Neuronal stem cell (in vitro differentiated cells): Measurements from ENCODE around the gene BAIAP2.
A peak's percentile ranks its signal among the peaks of the same experiment; 100 is the strongest.

Experiments
- DNase-seq: peaks from one replicate; pipeline ENCODE4 v3.0.0-alpha.2; 2013; ENCODE audit warnings: low spot score
- H2AFZ ChIP-seq: one replicate; pipeline ENCODE4 v1.6.1; 2013; ENCODE audit warnings: mild to moderate bottlenecking, low read length, inconsistent platforms
- H2AK5ac ChIP-seq: 2 replicates; pipeline ENCODE4 v1.6.1; 2013; ENCODE audit warnings: low read depth, mild to moderate bottlenecking, inconsistent platforms, low read length, moderate library complexity, mixed read lengths
- H2BK120ac ChIP-seq: 2 replicates; pipeline ENCODE4 v1.6.1; 2013; ENCODE audit warnings: low read depth, mild to moderate bottlenecking, inconsistent platforms, low read length, moderate library complexity, mixed read lengths
- H2BK12ac ChIP-seq: one replicate; pipeline ENCODE4 v1.6.1; 2013; ENCODE audit warnings: low read length, inconsistent platforms
- H2BK15ac ChIP-seq: 2 replicates; pipeline ENCODE4 v1.6.1; 2013; ENCODE audit warnings: mild to moderate bottlenecking, low read length, inconsistent platforms, mixed read lengths
- H2BK5ac ChIP-seq: one replicate; pipeline ENCODE4 v1.6.1; 2013; ENCODE audit warnings: inconsistent platforms, mild to moderate bottlenecking, low read length, moderate library complexity
- H3K14ac ChIP-seq: one replicate; pipeline ENCODE4 v1.6.1; 2013; ENCODE audit warnings: low read length, inconsistent platforms
- H3K18ac ChIP-seq: 2 replicates; pipeline ENCODE4 v1.6.1; 2013; ENCODE audit warnings: low read length, inconsistent platforms
- H3K23ac ChIP-seq: 2 replicates; pipeline ENCODE4 v1.6.1; 2013; ENCODE audit warnings: low read depth, mild to moderate bottlenecking, mixed read lengths, low read length, inconsistent platforms; ENCODE audit not compliant: poor library complexity
- H3K27ac ChIP-seq: replicated peaks from 3 replicates; pipeline ENCODE4 v1.5.1; 2013; ENCODE audit warnings: low read length, inconsistent platforms
- H3K27me3 ChIP-seq, 3 experiments: 2 replicates each; pipeline ENCODE4 v1.6.1; 2013; ENCODE audit warnings: low read length in 3 of 3, mild to moderate bottlenecking in 2 of 3, inconsistent platforms in 1 of 3, low read depth in 1 of 3, mixed read lengths in 1 of 3, moderate library complexity in 1 of 3; ENCODE audit not compliant: control insufficient read depth in 3 of 3, insufficient read depth in 3 of 3
- H3K36me3 ChIP-seq, 2 donors: replicated peaks in 1 of 2; 2 replicates each; pipeline ENCODE4 v1.6.1; 2013; ENCODE audit warnings: low read length in 2 of 2; ENCODE audit not compliant: control insufficient read depth in 2 of 2, insufficient read depth in 2 of 2
- H3K4ac ChIP-seq: 2 replicates; pipeline ENCODE4 v1.6.1; 2013; ENCODE audit warnings: inconsistent platforms, mild to moderate bottlenecking, low read length, moderate library complexity
- H3K4me1 ChIP-seq, 2 donors: 1 replicate in 1 of 2; 2 replicates in 1 of 2; pipeline ENCODE4 v1.6.1; 2013; ENCODE audit warnings: low read length in 2 of 2, low read depth in 1 of 2; ENCODE audit not compliant: control insufficient read depth in 2 of 2, insufficient read depth in 1 of 2
- H3K4me2 ChIP-seq: one replicate; pipeline ENCODE4 v1.6.1; 2013; ENCODE audit warnings: mild to moderate bottlenecking, low read length, inconsistent platforms; ENCODE audit not compliant: insufficient read depth, poor library complexity, severe bottlenecking
- H3K4me3 ChIP-seq, 2 donors: 2 replicates each; pipeline ENCODE4 v1.5.1; 2013; ENCODE audit warnings: low read length in 2 of 2, mild to moderate bottlenecking in 2 of 2, inconsistent platforms in 1 of 2, moderate library complexity in 1 of 2
- H3K79me1 ChIP-seq: one replicate; pipeline ENCODE4 v1.6.1; 2013; ENCODE audit warnings: low read depth, mild to moderate bottlenecking, inconsistent platforms, low read length, moderate library complexity
- H3K9ac ChIP-seq: one replicate; pipeline ENCODE4 v1.6.1; 2013; ENCODE audit warnings: mild to moderate bottlenecking, low read depth, low read length, inconsistent platforms; ENCODE audit not compliant: poor library complexity
- H3K9me3 ChIP-seq, 2 donors: replicated peaks in 1 of 2; 2 replicates each; pipeline versions ENCODE3 to v1.6.1; 2013; ENCODE audit warnings: low read length in 2 of 2, mild to moderate bottlenecking in 2 of 2, inconsistent platforms in 1 of 2, low read depth in 1 of 2, mixed read lengths in 1 of 2, moderate library complexity in 1 of 2; ENCODE audit not compliant: control insufficient read depth in 2 of 2, insufficient read depth in 1 of 2
- H4K8ac ChIP-seq: one replicate; pipeline ENCODE4 v1.6.1; 2013; ENCODE audit warnings: low read depth, mild to moderate bottlenecking, inconsistent platforms, low read length, moderate library complexity
- H4K91ac ChIP-seq: one replicate; pipeline ENCODE4 v1.6.1; 2013; ENCODE audit warnings: low read length, low read depth, mild to moderate bottlenecking, inconsistent platforms; ENCODE audit not compliant: poor library complexity
- WGBS, 2 donors: extraction: QIAGEN DNeasy Blood & Tissue Kit; methylation state at CpG; one replicate each; pipeline ENCODE4 v1.1.7; 2013; ENCODE audit warnings: missing lambda C conversion rate in 2 of 2, mixed read lengths in 1 of 2; ENCODE audit not compliant: insufficient read length in 2 of 2, insufficient replicate concordance in 1 of 2; ENCODE audit errors: extremely low coverage in 2 of 2; 5-methylcytosine and 5-hydroxymethylcytosine counted together

BAIAP2 gene

DNA sequence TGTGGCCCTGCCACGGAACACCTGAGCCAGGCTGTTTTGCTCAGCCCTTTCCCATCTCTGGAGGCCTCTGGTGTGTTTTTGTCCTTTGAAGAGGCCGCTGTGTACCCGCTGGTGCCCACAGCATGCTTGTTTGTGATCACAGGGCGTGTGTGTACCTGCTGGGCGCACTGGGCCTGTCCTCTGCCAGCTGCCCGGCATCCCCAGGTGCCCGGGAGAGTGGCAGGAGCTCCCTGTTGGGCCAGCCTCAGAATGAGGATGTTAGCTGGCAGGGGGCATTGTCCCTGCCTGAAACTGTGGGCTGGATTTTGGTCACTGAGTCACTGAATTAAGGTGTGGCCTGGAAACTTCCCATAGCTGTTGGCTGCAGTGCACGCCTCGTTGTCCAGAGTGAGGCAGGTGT is 31.1 kb downstream of the BAIAP2 start:
- H3K27me3 ChIP-seq, result no peaks in the 10 kb centered on the region
- no peak overlapping the region for H3K9ac ChIP-seq
- H2BK15ac ChIP-seq, result no peak overlapping the region
- no peak overlapping the region for H2BK5ac ChIP-seq
- no peak overlapping the region for H2AFZ ChIP-seq
- H4K91ac ChIP-seq, result no peak overlapping the region
- H3K23ac ChIP-seq, result no peak overlapping the region
- DNase-seq, result no peak
- H3K4me3 ChIP-seq, result no peak overlapping the region
- no peak overlapping the region for H3K4me2 ChIP-seq
- H3K14ac ChIP-seq, result no peak overlapping the region
- H3K18ac ChIP-seq, result no peak overlapping the region
- H3K36me3 ChIP-seq, result peaks cover 3 to 49% of the 10 kb centered on the region in 2 donors
- H3K27ac ChIP-seq, result no peak overlapping the region
- no peaks in the 10 kb centered on the region for H3K9me3 ChIP-seq
- peaks cover 19 to 32% of the 10 kb centered on the region in 2 donors for H3K4me1 ChIP-seq
- no peak overlapping the region for H2BK120ac ChIP-seq
- no peak overlapping the region for H2AK5ac ChIP-seq
- no peak overlapping the region for H3K4ac ChIP-seq
- peaks cover 5% of the 10 kb centered on the region for H3K79me1 ChIP-seq
- WGBS, 2 donors, result no CpG with 5 or more reads among the region's 9 CpGs
- H4K8ac ChIP-seq, result no peak overlapping the region
- H2BK12ac ChIP-seq, result no peak overlapping the region

- peaks cover 5% of the 10 kb centered on the region for H3K79me1 ChIP-seq
- H2AFZ ChIP-seq, result no peak overlapping the region
- H3K4me3 ChIP-seq, result no peak overlapping the region
- H3K23ac ChIP-seq, result no peak overlapping the region
- no peak for DNase-seq
- H3K18ac ChIP-seq, result peak overlapping the region; percentile 46
- H4K91ac ChIP-seq, result no peak overlapping the region
- H2BK12ac ChIP-seq, result peak overlapping the region; percentile 30
- H3K27ac ChIP-seq, result no peak overlapping the region
- H2AK5ac ChIP-seq, result peak overlapping the region; percentile 3
- no peak overlapping the region for H3K4me2 ChIP-seq
- H3K36me3 ChIP-seq, result peaks cover 3 to 48% of the 10 kb centered on the region in 2 donors
- no peaks in the 10 kb centered on the region for H3K27me3 ChIP-seq
- no peak overlapping the region for H3K14ac ChIP-seq
- peak overlapping the region; percentile 54 for H2BK5ac ChIP-seq
- whole genome bisulfite sequencing, 2 donors, result no CpG with 5 or more reads among the region's 16 CpGs
- no peak overlapping the region for H2BK15ac ChIP-seq
- no peaks in the 10 kb centered on the region for H3K9me3 ChIP-seq
- H3K4me1 ChIP-seq, result peaks cover 19 to 32% of the 10 kb centered on the region in 2 donors
- peak overlapping the region; percentile 54 for H3K9ac ChIP-seq
- H3K4ac ChIP-seq, result no peak overlapping the region
- H2BK120ac ChIP-seq, result no peak overlapping the region
- H4K8ac ChIP-seq, result no peak overlapping the region
Measured at GRCh38 chr17:81066771-81067315, 31.9 kb downstream of the BAIAP2 start.

DNA sequence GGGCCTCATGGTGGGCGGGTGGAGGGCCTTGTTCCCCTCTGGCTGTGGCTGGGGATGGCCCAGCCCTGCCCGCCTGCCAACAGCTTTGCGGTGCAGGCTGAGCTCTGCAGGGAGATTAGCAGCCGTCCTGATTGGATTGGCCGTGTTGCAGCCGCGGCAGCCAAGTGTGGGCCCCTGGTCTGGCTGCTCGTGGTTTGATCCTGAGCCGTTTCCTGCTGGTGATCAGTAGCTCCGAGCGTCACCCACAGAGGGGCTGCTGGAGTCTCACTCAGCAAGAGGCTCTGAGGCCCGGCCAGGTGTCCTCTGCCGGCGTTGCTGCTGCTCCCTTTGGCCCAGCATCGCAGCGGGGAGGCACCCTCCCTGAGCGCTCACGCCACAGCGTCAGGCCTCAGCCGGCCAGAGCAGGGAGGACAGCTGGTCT is 32.5 kb downstream of the BAIAP2 start:
- peak overlapping the region; percentile 87 for H4K8ac ChIP-seq
- peak overlapping the region; percentile 85 for H2AK5ac ChIP-seq
- no peaks in the 10 kb centered on the region for H3K9me3 ChIP-seq
- H3K18ac ChIP-seq, result peak overlapping the region; percentile 87
- no peak overlapping the region for H4K91ac ChIP-seq
- no peak overlapping the region for H2BK120ac ChIP-seq
- no peak overlapping the region for H2BK15ac ChIP-seq
- no peaks in the 10 kb centered on the region for H3K27me3 ChIP-seq
- H3K4ac ChIP-seq, result peak overlapping the region; percentile 57
- no peak overlapping the region for H3K14ac ChIP-seq
- no peak overlapping the region for H3K4me3 ChIP-seq
- DNase-seq, result no peak
- H3K36me3 ChIP-seq, result peaks cover 3 to 44% of the 10 kb centered on the region in 2 donors
- no peak overlapping the region for H3K4me2 ChIP-seq
- WGBS, 2 donors, result no CpG with 5 or more reads among the region's 20 CpGs
- H3K9ac ChIP-seq, result peak overlapping the region; percentile 74
- peak overlapping the region; percentile 86 for H3K23ac ChIP-seq
- H2BK12ac ChIP-seq, result peak overlapping the region; percentile 43
- H3K4me1 ChIP-seq, result peaks cover 19 to 30% of the 10 kb centered on the region in 2 donors
- H3K79me1 ChIP-seq, result peaks cover 5% of the 10 kb centered on the region
- no peak overlapping the region for H3K27ac ChIP-seq
- H2AFZ ChIP-seq, result no peak overlapping the region
- peak overlapping the region; percentile 54 for H2BK5ac ChIP-seq

- Histone ChIP-seq H3K9ac (peak overlapping the region; percentile 57), H3K4me1 (peaks cover 23 to 28% of the 10 kb centered on the region in 2 donors), H3K27ac (no peak overlapping the region), H3K18ac (no peak overlapping the region), H2AK5ac (peak overlapping the region; percentile 27), H2AFZ (no peak overlapping the region), H3K4me3 (no peak overlapping the region), H4K91ac (no peak overlapping the region), H3K4ac (no peak overlapping the region), H3K36me3 (peaks cover 0 to 34% of the 10 kb centered on the region in 2 donors), H2BK120ac (no peak overlapping the region), H3K14ac (no peak overlapping the region), H2BK5ac (no peak overlapping the region), H3K23ac (no peak overlapping the region), H3K79me1 (peaks cover 5% of the 10 kb centered on the region), H2BK15ac (no peak overlapping the region), H3K4me2 (no peak overlapping the region), H3K9me3 (no peaks in the 10 kb centered on the region), H2BK12ac (no peak overlapping the region), H3K27me3 (no peaks in the 10 kb centered on the region), H4K8ac (no peak overlapping the region)
- WGBS, 2 donors, result no CpG with 5 or more reads among the region's 26 CpGs
- no peak for DNase-seq
Measured at GRCh38 chr17:81068411-81069134, 33.6 kb downstream of the BAIAP2 start.
